H9 (cell line): ENCODE measurements around the gene ECSIT. TPM values are rescaled to one million over a fixed set of nuclear protein-coding genes. Genes with fewer than 3 reads are reported as not detected.
"Not testable (repeated sequence)": the region's sequence is repeated elsewhere in the genome, so short reads cannot be mapped to it uniquely, and the experiment has no call there.

Source experiments
- DNase-seq: peaks from one replicate; pipeline ENCODE4 v3.0.0-alpha.2; 2017
- H2AFZ ChIP-seq: one replicate; pipeline ENCODE4 v1.6.1; 2013; ENCODE audit warnings: mild to moderate bottlenecking, low read length, control low read depth, moderate library complexity
- H2AK5ac ChIP-seq: 2 replicates; pipeline ENCODE4 v1.6.1; 2013; ENCODE audit warnings: low read length, control low read depth, mixed read lengths; ENCODE audit not compliant: insufficient read length
- H2BK120ac ChIP-seq: one replicate; pipeline ENCODE4 v1.6.1; 2013; ENCODE audit warnings: low read depth, mild to moderate bottlenecking, low read length, control low read depth, inconsistent platforms; ENCODE audit not compliant: poor library complexity, severe bottlenecking
- H2BK12ac ChIP-seq: 2 replicates; pipeline ENCODE4 v1.6.1; 2013; ENCODE audit warnings: low read length, control low read depth, mixed read lengths, low read depth; ENCODE audit not compliant: insufficient read length
- H2BK15ac ChIP-seq: 2 replicates; pipeline ENCODE4 v1.6.1; 2013; ENCODE audit warnings: low read depth, low read length, control low read depth
- H2BK20ac ChIP-seq: one replicate; pipeline ENCODE4 v1.6.1; 2013; ENCODE audit warnings: low read depth, mild to moderate bottlenecking, low read length, control low read depth, inconsistent platforms; ENCODE audit not compliant: poor library complexity, severe bottlenecking
- H2BK5ac ChIP-seq: 2 replicates; pipeline ENCODE4 v1.6.1; 2013; ENCODE audit warnings: low read length, control low read depth, mixed read lengths; ENCODE audit not compliant: insufficient read length
- H3K14ac ChIP-seq: 2 replicates; pipeline ENCODE4 v1.6.1; 2013; ENCODE audit warnings: low read length, control low read depth; ENCODE audit not compliant: insufficient read depth
- H3K18ac ChIP-seq: 2 replicates; pipeline ENCODE4 v1.6.1; 2013; ENCODE audit warnings: low read depth, mild to moderate bottlenecking, mixed read lengths, low read length, control low read depth; ENCODE audit not compliant: insufficient read length
- H3K23ac ChIP-seq: 2 replicates; pipeline ENCODE4 v1.6.1; 2013; ENCODE audit warnings: low read length, control low read depth, mixed read lengths, low read depth; ENCODE audit not compliant: insufficient read length
- H3K23me2 ChIP-seq: 2 replicates; pipeline ENCODE4 v1.6.1; 2013; ENCODE audit warnings: low read depth, mild to moderate bottlenecking, mixed read lengths, low read length, control low read depth; ENCODE audit not compliant: insufficient read length, poor library complexity, severe bottlenecking
- H3K27ac ChIP-seq: 2 replicates; pipeline ENCODE4 v1.5.1; 2013; ENCODE audit warnings: low read length, control low read depth, mixed read lengths, low read depth; ENCODE audit not compliant: insufficient read length
- H3K27me3 ChIP-seq: 2 replicates; pipeline ENCODE4 v1.6.1; 2013; ENCODE audit warnings: low read length, control low read depth, inconsistent platforms; ENCODE audit not compliant: insufficient read depth
- H3K4ac ChIP-seq: 2 replicates; pipeline ENCODE4 v1.6.1; 2013; ENCODE audit warnings: low read depth, mild to moderate bottlenecking, control low read depth, inconsistent platforms, low read length, moderate library complexity
- H3K4me1 ChIP-seq: 2 replicates; pipeline ENCODE4 v1.6.1; 2013; ENCODE audit warnings: low read length, control low read depth, inconsistent platforms; ENCODE audit not compliant: insufficient read depth
- H3K4me2 ChIP-seq: 2 replicates; pipeline ENCODE4 v1.6.1; 2013; ENCODE audit warnings: low read length, control low read depth, mixed read lengths; ENCODE audit not compliant: insufficient read length, insufficient read depth
- H3K56ac ChIP-seq: 2 replicates; pipeline ENCODE4 v1.6.1; 2013; ENCODE audit warnings: low read depth, mild to moderate bottlenecking, mixed read lengths, low read length, control low read depth; ENCODE audit not compliant: insufficient read length
- H3K79me1 ChIP-seq: 2 replicates; pipeline ENCODE4 v1.6.1; 2013; ENCODE audit warnings: low read depth, mild to moderate bottlenecking, moderate library complexity, low read length, control low read depth, inconsistent platforms; ENCODE audit not compliant: insufficient read depth, poor library complexity, severe bottlenecking
- H3K79me2 ChIP-seq: 2 replicates; pipeline ENCODE4 v1.6.1; 2013; ENCODE audit warnings: low read length, control low read depth, inconsistent platforms; ENCODE audit not compliant: insufficient read depth
- H3K9ac ChIP-seq: 2 replicates; pipeline ENCODE4 v1.6.1; 2013; ENCODE audit warnings: low read length, control low read depth, mixed read lengths; ENCODE audit not compliant: insufficient read length; ENCODE audit errors: extremely low read depth
- H3K9me3 ChIP-seq: one replicate; pipeline ENCODE4 v1.6.1; 2013; ENCODE audit warnings: low read depth, low read length, inconsistent platforms; ENCODE audit not compliant: control insufficient read depth
- H3T11ph ChIP-seq: one replicate; pipeline ENCODE4 v1.6.1; 2013; ENCODE audit warnings: mild to moderate bottlenecking, low read length, control low read depth, inconsistent platforms
- H4K20me1 ChIP-seq: one replicate; pipeline ENCODE4 v1.6.1; 2013; ENCODE audit not compliant: control insufficient read depth, insufficient read length, insufficient read depth
- H4K5ac ChIP-seq: 2 replicates; pipeline ENCODE4 v1.6.1; 2013; ENCODE audit warnings: low read depth, mild to moderate bottlenecking, mixed read lengths, low read length, control low read depth; ENCODE audit not compliant: insufficient read length
- H4K8ac ChIP-seq: replicated peaks from 2 replicates; pipeline ENCODE4 v1.6.1; 2013; ENCODE audit warnings: low read length, control low read depth, mixed read lengths, low read depth; ENCODE audit not compliant: insufficient read length
- H4K91ac ChIP-seq: 2 replicates; pipeline ENCODE4 v1.6.1; 2013; ENCODE audit warnings: low read depth, mild to moderate bottlenecking, moderate library complexity, mixed read lengths, low read length, control low read depth; ENCODE audit not compliant: insufficient read length
- H3K27ac Mint-ChIP-seq, 3 experiments: 2 replicates in 2 of 3; 3 replicates in 1 of 3; pipeline ENCODE4 v1.8.0; 2020 to 2021; ENCODE audit warnings: mixed read lengths in 3 of 3, mild to moderate bottlenecking in 1 of 3, moderate library complexity in 1 of 3
- H3K27me3 Mint-ChIP-seq: 2 replicates; pipeline ENCODE4 v1.8.0; 2021; ENCODE audit warnings: low read depth, mild to moderate bottlenecking, moderate library complexity, mixed read lengths
- H3K36me3 Mint-ChIP-seq, 3 experiments: 2 replicates in 2 of 3; 3 replicates in 1 of 3; pipeline ENCODE4 v1.8.0; 2020 to 2021; ENCODE audit warnings: low read depth in 3 of 3, mixed read lengths in 3 of 3; ENCODE audit not compliant: insufficient read depth in 1 of 3
- H3K4me1 Mint-ChIP-seq, 2 experiments: 2 replicates each; pipeline ENCODE4 v1.8.0; 2020; ENCODE audit warnings: mixed read lengths in 2 of 2
- H3K4me3 Mint-ChIP-seq, 2 experiments: 2 replicates in 1 of 2; 3 replicates in 1 of 2; pipeline ENCODE4 v1.8.0; 2020 to 2021; ENCODE audit warnings: mild to moderate bottlenecking in 2 of 2, mixed read lengths in 2 of 2, moderate library complexity in 1 of 2
- H3K9me3 Mint-ChIP-seq, 2 experiments: 2 replicates in 1 of 2; 3 replicates in 1 of 2; pipeline ENCODE4 v1.8.0; 2020; ENCODE audit warnings: mild to moderate bottlenecking in 2 of 2, mixed read lengths in 2 of 2, moderate library complexity in 1 of 2
- WGBS: extraction: QIAGEN DNeasy Blood & Tissue Kit; methylation state at CpG from one replicate; pipeline ENCODE4 v1.1.7; 2013; ENCODE audit warnings: missing lambda C conversion rate, low lambda C conversion rate, mixed read lengths; ENCODE audit not compliant: insufficient read length; ENCODE audit errors: extremely low coverage; 5-methylcytosine and 5-hydroxymethylcytosine counted together
- total RNA-seq: library from RNA; stranded (reverse); gene quantifications from 2 replicates; pipeline ENCODE4 v1.2.1, GENCODE V29; 2021
- TF ChIP-seq, protein P1 (sequence below): fragments of 200-600 bp; sonication (generic); conservative IDR thresholded peaks from 3 replicates; pipeline ENCODE4 v1.8.0; 2021; ENCODE audit warnings: antibody characterized with exemption, mild to moderate bottlenecking

The ECSIT gene
- total RNA-seq, 1 experiment from 2014 or later = 42.4 TPM

DNA sequence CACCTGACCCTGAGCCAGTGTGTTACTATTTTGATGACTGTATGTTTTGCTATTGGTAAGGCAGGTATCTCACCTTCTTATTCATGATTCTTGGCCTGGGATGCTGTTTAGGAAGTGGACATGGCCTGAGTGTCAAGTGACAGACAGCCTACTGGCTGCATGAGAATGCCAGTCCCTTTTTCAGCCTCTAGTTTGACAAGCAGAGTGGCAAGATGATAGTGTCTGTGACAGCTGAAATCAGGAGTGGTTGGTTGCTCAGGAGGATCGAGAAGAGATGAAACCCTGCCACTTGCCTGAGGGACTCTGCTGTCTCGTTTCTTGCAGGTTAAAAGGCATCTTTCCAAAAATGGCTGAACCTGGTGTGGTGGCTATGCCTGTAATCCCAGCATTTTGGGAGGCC is 37.2 kb upstream of the ECSIT start:
- no peaks in the 10 kb centered on the region for H3K27me3 ChIP-seq
- no peak overlapping the region for H3K4me3 Mint-ChIP-seq

DNA sequence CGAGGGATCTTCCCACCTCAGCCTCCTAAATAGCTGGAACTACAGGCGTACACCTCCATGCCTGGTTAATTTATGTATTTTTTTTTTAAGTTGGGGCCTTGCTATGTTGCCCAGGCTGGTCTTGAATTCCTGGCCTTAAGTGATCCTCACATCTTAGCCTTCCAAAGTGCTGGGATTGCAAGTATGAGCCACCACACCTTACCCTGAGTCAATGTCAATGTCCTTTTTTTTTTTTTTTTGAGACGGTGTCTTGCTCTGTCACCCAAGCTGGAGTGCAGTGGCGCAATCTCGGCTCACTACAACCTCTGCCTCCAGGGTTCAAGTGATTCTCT is 36.7 kb upstream of the ECSIT start:
- H2AFZ ChIP-seq, H3K27ac Mint-ChIP-seq, H3K56ac ChIP-seq, H4K20me1 ChIP-seq, H3T11ph ChIP-seq, DNase-seq, H4K5ac ChIP-seq, H3K9ac ChIP-seq, H3K36me3 Mint-ChIP-seq, H2BK120ac ChIP-seq, H3K27ac ChIP-seq, H3K4ac ChIP-seq, H3K27me3 ChIP-seq, H3K18ac ChIP-seq, H3K23me2 ChIP-seq, H3K4me3 Mint-ChIP-seq, H3K4me2 ChIP-seq, H2BK20ac ChIP-seq, H3K9me3 Mint-ChIP-seq, H3K14ac ChIP-seq, H3K23ac ChIP-seq, H2AK5ac ChIP-seq, H3K4me1 ChIP-seq, H2BK12ac ChIP-seq, H3K9me3 ChIP-seq, H4K8ac ChIP-seq, H4K91ac ChIP-seq, H3K27me3 Mint-ChIP-seq, H3K79me2 ChIP-seq, H2BK5ac ChIP-seq, H2BK15ac ChIP-seq, H3K79me1 ChIP-seq, H3K4me1 Mint-ChIP-seq: not testable (repeated sequence)
- WGBS = no CpG with 5 or more reads among the region's 5 CpGs

More for the DNA sequence above, 37.2 kb upstream of the ECSIT start:
- TF ChIP-seq, protein P1, sequence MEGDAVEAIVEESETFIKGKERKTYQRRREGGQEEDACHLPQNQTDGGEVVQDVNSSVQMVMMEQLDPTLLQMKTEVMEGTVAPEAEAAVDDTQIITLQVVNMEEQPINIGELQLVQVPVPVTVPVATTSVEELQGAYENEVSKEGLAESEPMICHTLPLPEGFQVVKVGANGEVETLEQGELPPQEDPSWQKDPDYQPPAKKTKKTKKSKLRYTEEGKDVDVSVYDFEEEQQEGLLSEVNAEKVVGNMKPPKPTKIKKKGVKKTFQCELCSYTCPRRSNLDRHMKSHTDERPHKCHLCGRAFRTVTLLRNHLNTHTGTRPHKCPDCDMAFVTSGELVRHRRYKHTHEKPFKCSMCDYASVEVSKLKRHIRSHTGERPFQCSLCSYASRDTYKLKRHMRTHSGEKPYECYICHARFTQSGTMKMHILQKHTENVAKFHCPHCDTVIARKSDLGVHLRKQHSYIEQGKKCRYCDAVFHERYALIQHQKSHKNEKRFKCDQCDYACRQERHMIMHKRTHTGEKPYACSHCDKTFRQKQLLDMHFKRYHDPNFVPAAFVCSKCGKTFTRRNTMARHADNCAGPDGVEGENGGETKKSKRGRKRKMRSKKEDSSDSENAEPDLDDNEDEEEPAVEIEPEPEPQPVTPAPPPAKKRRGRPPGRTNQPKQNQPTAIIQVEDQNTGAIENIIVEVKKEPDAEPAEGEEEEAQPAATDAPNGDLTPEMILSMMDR = no peak
- Histone ChIP-seq H3K27ac (no peak overlapping the region), H2AK5ac (no peak overlapping the region), H4K8ac (no peak overlapping the region), H3K4me1 (no peaks in the 10 kb centered on the region), H3T11ph (no peak overlapping the region), H3K56ac (no peak overlapping the region), H2BK15ac (no peak overlapping the region), H3K23me2 (no peaks in the 10 kb centered on the region), H2BK5ac (no peak overlapping the region), H4K20me1 (no peaks in the 10 kb centered on the region), H3K4me2 (no peak overlapping the region), H3K9ac (no peak overlapping the region), H4K91ac (no peak overlapping the region), H3K79me2 (no peaks in the 10 kb centered on the region), H3K18ac (no peak overlapping the region), H2BK12ac (no peak overlapping the region), H2BK20ac (no peak overlapping the region), H2BK120ac (no peak overlapping the region), H4K5ac (no peak overlapping the region), H3K79me1 (no peaks in the 10 kb centered on the region), H3K14ac (no peak overlapping the region), H2AFZ (no peak overlapping the region), H3K9me3 (no peaks in the 10 kb centered on the region), H3K4ac (no peak overlapping the region), H3K23ac (no peak overlapping the region)
- no peak for DNase-seq
- Mint-ChIP-seq H3K27me3 (no peaks in the 10 kb centered on the region), H3K4me1 (no peaks in the 10 kb centered on the region), H3K27ac (peak overlapping the region in 2 of 3 experiments; percentile 59 to 82; a peak in 1 of 7 replicates), H3K9me3 (no peaks in the 10 kb centered on the region), H3K36me3 (no peaks in the 10 kb centered on the region)
- WGBS = no CpG with 5 or more reads among the region's 2 CpGs
